Loucy (cell line): Measurements from ENCODE around the gene TRIM29.

Experiments used
- H2AFZ ChIP-seq: fragments of 200-600 bp; sonication (generic); 2 replicates; pipeline ENCODE4 v1.6.0; 2016; ENCODE audit warnings: antibody characterized with exemption, mild to moderate bottlenecking, low read length, moderate library complexity
- H3F3A ChIP-seq: fragments of 200-600 bp; 2 replicates; pipeline ENCODE4 v1.6.0; 2016; ENCODE audit warnings: antibody characterized with exemption, low read depth, mild to moderate bottlenecking
- H3K27me3 ChIP-seq: fragments of 200-600 bp; sonication (generic); 2 replicates; pipeline ENCODE4 v1.6.1; 2014; ENCODE audit warnings: low read length, mild to moderate bottlenecking; ENCODE audit not compliant: insufficient read depth, poor library complexity, severe bottlenecking
- H3K36me3 ChIP-seq: fragments of 200-600 bp; sonication (generic); 2 replicates; pipeline ENCODE4 v1.6.1; 2016; ENCODE audit warnings: low read length; ENCODE audit not compliant: insufficient read depth
- H3K4me1 ChIP-seq: fragments of 200-600 bp; sonication (generic); 2 replicates; pipeline ENCODE4 v1.5.1; 2014; ENCODE audit warnings: low read length, mild to moderate bottlenecking; ENCODE audit not compliant: insufficient read depth, poor library complexity, severe bottlenecking
- H3K4me2 ChIP-seq: fragments of 200-600 bp; sonication (generic); 2 replicates; pipeline ENCODE4 v1.6.0; 2014; ENCODE audit warnings: antibody characterized with exemption, low read length, low read depth, mild to moderate bottlenecking; ENCODE audit not compliant: poor library complexity, severe bottlenecking
- H3K4me3 ChIP-seq: fragments of 200-600 bp; sonication (generic); 2 replicates; pipeline ENCODE4 v1.5.1; 2014; ENCODE audit warnings: low read length, mild to moderate bottlenecking, mixed read lengths; ENCODE audit not compliant: poor library complexity, severe bottlenecking
- H3K79me2 ChIP-seq: fragments of 200-600 bp; sonication (generic); 2 replicates; pipeline ENCODE4 v1.6.1; 2014; ENCODE audit warnings: low read length; ENCODE audit not compliant: insufficient read depth
- H3K9ac ChIP-seq: fragments of 200-600 bp; sonication (generic); 2 replicates; pipeline ENCODE4 v1.6.0; 2014; ENCODE audit warnings: mild to moderate bottlenecking, low read depth, low read length, moderate library complexity; ENCODE audit not compliant: poor library complexity, severe bottlenecking
- H3K9me2 ChIP-seq: fragments of 200-600 bp; sonication (generic); replicated peaks from 2 replicates; pipeline ENCODE4 v1.6.1; 2016; ENCODE audit warnings: low read depth, low read length, mixed read lengths
- H3K9me3 ChIP-seq: fragments of 200-600 bp; sonication (generic); 2 replicates; pipeline ENCODE4 v1.6.1; 2014; ENCODE audit warnings: mild to moderate bottlenecking, antibody characterized with exemption, low read length, low read depth; ENCODE audit not compliant: insufficient read depth
- H4K20me1 ChIP-seq: fragments of 200-600 bp; sonication (generic); 2 replicates; pipeline ENCODE4 v1.6.0; 2014; ENCODE audit warnings: antibody characterized with exemption, low read length, mild to moderate bottlenecking; ENCODE audit not compliant: insufficient read depth, poor library complexity, severe bottlenecking
- CTCF ChIP-seq: fragments of 200-600 bp; sonication (generic); conservative IDR thresholded peaks from 2 replicates; pipeline ENCODE4 v1.5.1; 2014; ENCODE audit warnings: mild to moderate bottlenecking, antibody characterized with exemption, low read length
- EZH2phosphoT487 ChIP-seq: fragments of 200-600 bp; IDR thresholded peaks from 2 replicates; pipeline ENCODE4 v1.6.1; 2018; ENCODE audit warnings: antibody characterized with exemption, mild to moderate bottlenecking, moderate library complexity, borderline replicate concordance

The TRIM29 gene

GRCh38 chr11:120179057-120179672, 41.3 kb upstream of the TRIM29 start:
- no peaks in the 10 kb centered on the region for H3F3A ChIP-seq
- no peaks in the 10 kb centered on the region for H3K9me2 ChIP-seq
- H3K9me3 ChIP-seq: no peaks in the 10 kb centered on the region
- TF ChIP-seq CTCF: no peak
- TF ChIP-seq EZH2phosphoT487: no peak
- H3K4me2 ChIP-seq: no peak overlapping the region
- no peaks in the 10 kb centered on the region for H3K36me3 ChIP-seq
- no peaks in the 10 kb centered on the region for H3K27me3 ChIP-seq
- H4K20me1 ChIP-seq: no peaks in the 10 kb centered on the region
- H2AFZ ChIP-seq: no peak overlapping the region
- no peak overlapping the region for H3K4me3 ChIP-seq
- H3K79me2 ChIP-seq: no peaks in the 10 kb centered on the region
- H3K4me1 ChIP-seq: no peaks in the 10 kb centered on the region
- no peak overlapping the region for H3K9ac ChIP-seq

- H3K9me3 ChIP-seq: no peaks in the 10 kb centered on the region
- no peak overlapping the region for H3K9ac ChIP-seq
- H3K9me2 ChIP-seq: no peaks in the 10 kb centered on the region
- H4K20me1 ChIP-seq: no peaks in the 10 kb centered on the region
- no peaks in the 10 kb centered on the region for H3K36me3 ChIP-seq
- no peak overlapping the region for H3K4me2 ChIP-seq
- H3K4me3 ChIP-seq: no peak overlapping the region
- no peaks in the 10 kb centered on the region for H3K79me2 ChIP-seq
- no peaks in the 10 kb centered on the region for H3K27me3 ChIP-seq
- no peak for TF ChIP-seq EZH2phosphoT487
- TF ChIP-seq CTCF: no peak
- H3F3A ChIP-seq: no peaks in the 10 kb centered on the region
- no peaks in the 10 kb centered on the region for H3K4me1 ChIP-seq
- no peak overlapping the region for H2AFZ ChIP-seq
Observed at GRCh38 chr11:120178561-120179056, 40.7 kb upstream of the TRIM29 start.

- H2AFZ ChIP-seq: no peak overlapping the region
- no peaks in the 10 kb centered on the region for H3K27me3 ChIP-seq
- no peaks in the 10 kb centered on the region for H3F3A ChIP-seq
- no peaks in the 10 kb centered on the region for H3K4me1 ChIP-seq
- TF ChIP-seq EZH2phosphoT487 (no peak), CTCF (no peak)
- no peaks in the 10 kb centered on the region for H4K20me1 ChIP-seq
- no peak overlapping the region for H3K9ac ChIP-seq
- H3K79me2 ChIP-seq: no peaks in the 10 kb centered on the region
- no peaks in the 10 kb centered on the region for H3K36me3 ChIP-seq
- no peaks in the 10 kb centered on the region for H3K9me3 ChIP-seq
- no peak overlapping the region for H3K4me3 ChIP-seq
- H3K9me2 ChIP-seq: no peaks in the 10 kb centered on the region
- no peak overlapping the region for H3K4me2 ChIP-seq
Observed at GRCh38 chr11:120174866-120175265, 37.0 kb upstream of the TRIM29 start.
